Measurements from ENCODE around the gene NDUFV2. TPM values are rescaled to one million over a fixed set of nuclear protein-coding genes. Genes with fewer than 3 reads are reported as not detected.

NDUFV2 gene
- total and polyA plus RNA-seq, 2 donors (not counting 3 experiments of a cell fraction or from before 2014, with no cell fraction given), result 65.7 to 152 TPM

GRCh38 chr18:9157806-9158205, 55.3 kb downstream of the NDUFV2 start:
- H3K27ac ChIP-seq (ENCODE audit: insufficient read depth, low read depth, low read length), result no peak overlapping the region
- H3K9me1 ChIP-seq (replicated peaks; ENCODE audit: control insufficient read depth, extremely low read depth, insufficient read depth, low read length), result peaks cover 3% of the 10 kb centered on the region
- no peaks in the 10 kb centered on the region for H3K36me3 ChIP-seq (ENCODE audit: control insufficient read depth in 2 of 2, extremely low read depth in 1 of 2, insufficient read depth in 2 of 2, low read length in 2 of 2)
- TF ChIP-seq POLR2AphosphoS5 (IDR thresholded peaks at IDR 0.05; ENCODE audit: insufficient read depth, low read depth, low read length), result no peak
- TF ChIP-seq, protein P1, sequence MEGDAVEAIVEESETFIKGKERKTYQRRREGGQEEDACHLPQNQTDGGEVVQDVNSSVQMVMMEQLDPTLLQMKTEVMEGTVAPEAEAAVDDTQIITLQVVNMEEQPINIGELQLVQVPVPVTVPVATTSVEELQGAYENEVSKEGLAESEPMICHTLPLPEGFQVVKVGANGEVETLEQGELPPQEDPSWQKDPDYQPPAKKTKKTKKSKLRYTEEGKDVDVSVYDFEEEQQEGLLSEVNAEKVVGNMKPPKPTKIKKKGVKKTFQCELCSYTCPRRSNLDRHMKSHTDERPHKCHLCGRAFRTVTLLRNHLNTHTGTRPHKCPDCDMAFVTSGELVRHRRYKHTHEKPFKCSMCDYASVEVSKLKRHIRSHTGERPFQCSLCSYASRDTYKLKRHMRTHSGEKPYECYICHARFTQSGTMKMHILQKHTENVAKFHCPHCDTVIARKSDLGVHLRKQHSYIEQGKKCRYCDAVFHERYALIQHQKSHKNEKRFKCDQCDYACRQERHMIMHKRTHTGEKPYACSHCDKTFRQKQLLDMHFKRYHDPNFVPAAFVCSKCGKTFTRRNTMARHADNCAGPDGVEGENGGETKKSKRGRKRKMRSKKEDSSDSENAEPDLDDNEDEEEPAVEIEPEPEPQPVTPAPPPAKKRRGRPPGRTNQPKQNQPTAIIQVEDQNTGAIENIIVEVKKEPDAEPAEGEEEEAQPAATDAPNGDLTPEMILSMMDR (IDR thresholded peaks at IDR 0.05; ENCODE audit: extremely low read depth in 1 of 2, insufficient read depth in 1 of 2, low read depth in 1 of 2, low read length in 2 of 2), result no peak
- no peak for TF ChIP-seq GATA2 (IDR thresholded peaks at IDR 0.05; ENCODE audit: insufficient read depth, insufficient read length, low read depth, low read length)
- TF ChIP-seq MYC (IDR thresholded peaks at IDR 0.05; ENCODE audit: low read depth, low read length), result no peak
- no peak for TF ChIP-seq MAX (IDR thresholded peaks at IDR 0.05; ENCODE audit: insufficient read depth, insufficient read length)
- no peak for TF ChIP-seq POLR2A (IDR thresholded peaks at IDR 0.05; ENCODE audit: low read depth, low read length)
- no peak for TF ChIP-seq JUN (IDR thresholded peaks at IDR 0.05; ENCODE audit: borderline replicate concordance, insufficient read depth, insufficient read length, low read depth)
- no peak for TF ChIP-seq EZH2 (IDR thresholded peaks at IDR 0.05; ENCODE audit: borderline replicate concordance, low read depth, low read length, severe bottlenecking)
- no peak for TF ChIP-seq FOS (IDR thresholded peaks at IDR 0.05; ENCODE audit: borderline replicate concordance, insufficient read depth, low read length)
- DNase-seq (ENCODE audit: low read depth, low spot score) (no peak), FAIRE-seq (no peak)
- H3K9me3 ChIP-seq (replicated peaks; ENCODE audit: control insufficient read depth, insufficient read depth, low read length), result no peaks in the 10 kb centered on the region
- H3K4me1 ChIP-seq (ENCODE audit: control insufficient read depth, extremely low read depth, insufficient read depth, low read length), result peaks cover 2% of the 10 kb centered on the region
- no TSS peak for BruUV-seq (replicated peaks)
- no peak overlapping the region for H3K9ac ChIP-seq (replicated peaks; ENCODE audit: extremely low read depth, insufficient read depth, low read length)
- peaks cover 84% of the 10 kb centered on the region for H3K79me2 ChIP-seq (ENCODE audit: control insufficient read depth, insufficient read depth, low read length)
- H2AFZ ChIP-seq (ENCODE audit: low read depth, low read length), result no peak overlapping the region
- dilution Hi-C loops (cut with MboI; ENCODE audit: extremely low pct_ligation_motif_present, low sequenced_read_pairs) (no loop called here), intact Hi-C loops (cut with micrococcal nuclease) (no loop called here)
- H3K4me3 ChIP-seq (replicated peaks in 1 of 3; ENCODE audit: insufficient read depth in 1 of 3, low read depth in 1 of 3, low read length in 3 of 3), result no peak overlapping the region
- H3K27me3 ChIP-seq (ENCODE audit: control insufficient read depth in 2 of 2, insufficient read depth in 2 of 2, low read length in 2 of 2), result no peaks in the 10 kb centered on the region
- H3K4me2 ChIP-seq (ENCODE audit: insufficient read depth, low read length), result no peak overlapping the region
- peaks cover 2% of the 10 kb centered on the region for H4K20me1 ChIP-seq (replicated peaks; ENCODE audit: control insufficient read depth, extremely low read depth, insufficient read depth, low read length)
- ChIA-PET POLR2A (no interaction called here), CTCF (no interaction called here)

All from endothelial cell of umbilical vein (primary cell).